ENCODE measurements around the gene ATP1A1. TPM values are rescaled to one million over a fixed set of nuclear protein-coding genes. Genes with fewer than 3 reads are reported as not detected.

ATP1A1 gene
- total and polyA plus RNA-seq, 2 experiments from 2014 or later = 117 to 202 TPM

DNA sequence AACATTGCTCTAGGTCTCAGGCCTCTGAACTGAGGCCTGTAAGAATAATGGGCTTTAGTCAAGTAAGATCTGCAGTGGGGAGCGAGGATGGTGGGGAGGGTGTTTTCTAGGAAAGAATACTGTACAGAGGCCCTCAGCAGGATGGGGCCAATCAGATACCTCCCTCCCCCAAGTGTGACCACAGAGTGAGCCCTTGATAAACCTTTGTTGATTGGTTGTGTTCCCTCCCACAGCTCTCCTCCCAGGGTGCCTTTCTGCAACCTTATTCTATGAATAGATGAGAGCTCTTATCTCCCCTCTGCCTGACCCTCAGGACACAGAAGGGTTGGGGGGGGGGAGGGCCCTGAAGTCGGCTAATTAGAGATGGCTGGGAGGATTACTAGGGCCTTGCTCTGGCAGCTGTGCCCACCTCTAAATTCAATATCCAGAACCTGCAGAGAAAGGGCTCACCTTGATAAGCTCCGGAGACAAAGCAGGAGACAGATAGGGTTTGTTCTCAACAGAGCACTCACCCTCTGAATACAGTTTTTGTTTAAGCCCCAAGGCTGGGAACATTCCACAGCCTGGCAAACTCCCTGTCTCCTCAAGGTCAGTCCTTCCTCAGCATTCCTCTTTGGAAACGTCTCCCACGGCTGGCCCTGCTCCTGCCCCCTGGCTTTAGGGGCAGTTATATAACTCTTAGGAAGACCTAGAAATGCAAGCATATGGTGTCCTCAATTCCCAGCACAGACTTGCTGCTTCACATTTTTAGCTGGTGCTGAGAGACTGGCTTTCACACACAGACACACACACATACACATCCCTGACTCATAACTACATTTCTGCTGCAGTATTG lies 42.9 kb downstream of the ATP1A1 start:
- no peaks in the 10 kb centered on the region; the same call in 1 of the 2 replicates for H3K4me1 ChIP-seq (ENCODE audit: insufficient read depth)
- H3K27me3 Mint-ChIP-seq (ENCODE audit: insufficient read depth, low read depth, poor library complexity) = peaks cover 3% of the 10 kb centered on the region
- no peak overlapping the region; the same call in 2 of the 3 replicates for H3K4me3 Mint-ChIP-seq
- H3K4me1 Mint-ChIP-seq = peaks cover 10% of the 10 kb centered on the region; the same call in 2 of the 3 replicates
- ATAC-seq (peak; percentile 24), DNase-seq (ENCODE audit: low spot score) (peak; percentile 69)
- no peaks in the 10 kb centered on the region for H3K36me3 ChIP-seq (ENCODE audit: insufficient read depth)
- H3K79me2 ChIP-seq (replicated peaks; ENCODE audit: insufficient read depth) = no peaks in the 10 kb centered on the region
- TF ChIP-seq ZNF331 (CRISPR knock-in tag; IDR thresholded peaks at IDR 0.05; ENCODE audit: low read depth) (no peak), STAT1 (IDR thresholded peaks at IDR 0.05; ENCODE audit: unreplicated experiment) (no peak)
- TF ChIP-seq, protein P1, sequence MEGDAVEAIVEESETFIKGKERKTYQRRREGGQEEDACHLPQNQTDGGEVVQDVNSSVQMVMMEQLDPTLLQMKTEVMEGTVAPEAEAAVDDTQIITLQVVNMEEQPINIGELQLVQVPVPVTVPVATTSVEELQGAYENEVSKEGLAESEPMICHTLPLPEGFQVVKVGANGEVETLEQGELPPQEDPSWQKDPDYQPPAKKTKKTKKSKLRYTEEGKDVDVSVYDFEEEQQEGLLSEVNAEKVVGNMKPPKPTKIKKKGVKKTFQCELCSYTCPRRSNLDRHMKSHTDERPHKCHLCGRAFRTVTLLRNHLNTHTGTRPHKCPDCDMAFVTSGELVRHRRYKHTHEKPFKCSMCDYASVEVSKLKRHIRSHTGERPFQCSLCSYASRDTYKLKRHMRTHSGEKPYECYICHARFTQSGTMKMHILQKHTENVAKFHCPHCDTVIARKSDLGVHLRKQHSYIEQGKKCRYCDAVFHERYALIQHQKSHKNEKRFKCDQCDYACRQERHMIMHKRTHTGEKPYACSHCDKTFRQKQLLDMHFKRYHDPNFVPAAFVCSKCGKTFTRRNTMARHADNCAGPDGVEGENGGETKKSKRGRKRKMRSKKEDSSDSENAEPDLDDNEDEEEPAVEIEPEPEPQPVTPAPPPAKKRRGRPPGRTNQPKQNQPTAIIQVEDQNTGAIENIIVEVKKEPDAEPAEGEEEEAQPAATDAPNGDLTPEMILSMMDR (conservative IDR thresholded peaks at IDR 0.05; ENCODE audit: low read depth in 2 of 2) = peak; percentile 13 to 21; a peak in 2 of 4 replicates
- H2AFZ ChIP-seq = no peak overlapping the region
- H3K36me3 Mint-ChIP-seq (ENCODE audit: low read depth) = no peaks in the 10 kb centered on the region
- no peaks in the 10 kb centered on the region for H4K20me1 ChIP-seq (replicated peaks; ENCODE audit: insufficient read depth)
- H3K9me2 ChIP-seq (ENCODE audit: insufficient read depth) = no peaks in the 10 kb centered on the region
- no peaks in the 10 kb centered on the region for H3K27me3 ChIP-seq (ENCODE audit: insufficient read depth)
- H3F3A ChIP-seq (replicated peaks; ENCODE audit: low read depth) = no peaks in the 10 kb centered on the region
- H3K27ac ChIP-seq (ENCODE audit: low read depth) = no peak overlapping the region
- no peaks in the 10 kb centered on the region for H3K9me3 Mint-ChIP-seq
- no peak overlapping the region for H3K4me3 ChIP-seq
- no peak overlapping the region for H3K27ac Mint-ChIP-seq
- H3K4me2 ChIP-seq = no peak overlapping the region

- no peak overlapping the region for H2AFZ ChIP-seq
- H3K27me3 ChIP-seq (ENCODE audit: insufficient read depth) = no peaks in the 10 kb centered on the region
- no peaks in the 10 kb centered on the region for H3K36me3 ChIP-seq (ENCODE audit: insufficient read depth)
- ATAC-seq (no peak), DNase-seq (ENCODE audit: low spot score) (no peak)
- no peaks in the 10 kb centered on the region for H3K79me2 ChIP-seq (replicated peaks; ENCODE audit: insufficient read depth)
- H3K4me2 ChIP-seq = peak overlapping the region; percentile 88; the same call in 1 of the 2 replicates
- Mint-ChIP-seq H3K27ac (no peak overlapping the region), H3K36me3 (ENCODE audit: low read depth) (no peaks in the 10 kb centered on the region), H3K4me1 (peaks cover 10% of the 10 kb centered on the region; the same call in 2 of the 3 replicates), H3K4me3 (peak overlapping the region; percentile 91), H3K9me3 (no peaks in the 10 kb centered on the region), H3K27me3 (ENCODE audit: insufficient read depth, low read depth, poor library complexity) (peaks cover 3% of the 10 kb centered on the region)
- peak overlapping the region; percentile 82 for H3K4me3 ChIP-seq
- no peaks in the 10 kb centered on the region for H3F3A ChIP-seq (replicated peaks; ENCODE audit: low read depth)
- no peaks in the 10 kb centered on the region for H3K9me2 ChIP-seq (ENCODE audit: insufficient read depth)
- H3K27ac ChIP-seq (ENCODE audit: low read depth) = no peak overlapping the region
- H4K20me1 ChIP-seq (replicated peaks; ENCODE audit: insufficient read depth) = no peaks in the 10 kb centered on the region
- H3K4me1 ChIP-seq (ENCODE audit: insufficient read depth) = no peaks in the 10 kb centered on the region; the same call in 1 of the 2 replicates
- TF ChIP-seq REST (IDR thresholded peaks at IDR 0.05; ENCODE audit: unreplicated experiment) (no peak), STAT1 (IDR thresholded peaks at IDR 0.05; ENCODE audit: unreplicated experiment) (no peak), EZH2 (IDR thresholded peaks at IDR 0.05; ENCODE audit: low read depth, unreplicated experiment) (no peak), NANOG (IDR thresholded peaks at IDR 0.05; ENCODE audit: borderline replicate concordance) (no peak), EZH2phosphoT487 (IDR thresholded peaks at IDR 0.05; ENCODE audit: unreplicated experiment) (no peak)
- TF ChIP-seq, protein P2, sequence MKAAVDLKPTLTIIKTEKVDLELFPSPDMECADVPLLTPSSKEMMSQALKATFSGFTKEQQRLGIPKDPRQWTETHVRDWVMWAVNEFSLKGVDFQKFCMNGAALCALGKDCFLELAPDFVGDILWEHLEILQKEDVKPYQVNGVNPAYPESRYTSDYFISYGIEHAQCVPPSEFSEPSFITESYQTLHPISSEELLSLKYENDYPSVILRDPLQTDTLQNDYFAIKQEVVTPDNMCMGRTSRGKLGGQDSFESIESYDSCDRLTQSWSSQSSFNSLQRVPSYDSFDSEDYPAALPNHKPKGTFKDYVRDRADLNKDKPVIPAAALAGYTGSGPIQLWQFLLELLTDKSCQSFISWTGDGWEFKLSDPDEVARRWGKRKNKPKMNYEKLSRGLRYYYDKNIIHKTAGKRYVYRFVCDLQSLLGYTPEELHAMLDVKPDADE (IDR thresholded peaks at IDR 0.05) = no peak
Observed at GRCh38 chr1:116416854-116417513, 43.9 kb downstream of the ATP1A1 start.
